ENCODE results near the gene PTCD2. TPM values are rescaled to one million over a fixed set of nuclear protein-coding genes. Genes with fewer than 3 reads are reported as not detected.
A peak's percentile ranks its signal among the peaks of the same experiment; 100 is the strongest.

Gene PTCD2
- total and polyA plus RNA-seq, 7 experiments from 2014 or later: 3.7 to 12.6 (median 6.0) TPM

GRCh38 chr5:72301557-72301956 lies 18.6 kb upstream of the PTCD2 start:
- Mint-ChIP-seq H3K36me3 (peaks cover 7 to 36% (median 21%) of the 10 kb centered on the region in 5 donors), H3K9me3 (no peaks in the 10 kb centered on the region), H3K27ac (no peak overlapping the region), H3K4me3 (no peak overlapping the region), H3K4me1 (peaks cover 25 to 53% (median 41%) of the 10 kb centered on the region in 7 donors), H3K27me3 (no peaks in the 10 kb centered on the region)
- Histone ChIP-seq H3K36me3 (ENCODE audit: control insufficient read depth in 2 of 3, insufficient read depth in 3 of 3, low read length in 3 of 3) (peaks cover 0 to 6% (median 0%) of the 10 kb centered on the region in 3 experiments), H3K27ac (ENCODE audit: low read depth, low read length) (no peak overlapping the region), H3K4me3 (ENCODE audit: low read length) (no peak overlapping the region), H3K4me1 (ENCODE audit: control insufficient read depth in 2 of 2, insufficient read depth in 2 of 2, low read length in 2 of 2) (peaks cover 0 to 4% of the 10 kb centered on the region in 2 donors), H3K9me3 (ENCODE audit: control insufficient read depth in 2 of 3, low read length in 3 of 3) (no peaks in the 10 kb centered on the region), H3K27me3 (ENCODE audit: control insufficient read depth in 2 of 2, insufficient read depth in 2 of 2, low read length in 2 of 2) (no peaks in the 10 kb centered on the region)
- POLR2A ChIA-PET: no interaction called here
- CTCF ChIA-PET: no interaction called here
- intact Hi-C loops (cut with micrococcal nuclease): loop anchor here in 1 of 2 donors (10.0 kb wide), 1 partner anchor 537 kb away; no protein-coding TSS in a partner anchor
- ATAC-seq (no peak), DNase-seq (no peak)

DNA sequence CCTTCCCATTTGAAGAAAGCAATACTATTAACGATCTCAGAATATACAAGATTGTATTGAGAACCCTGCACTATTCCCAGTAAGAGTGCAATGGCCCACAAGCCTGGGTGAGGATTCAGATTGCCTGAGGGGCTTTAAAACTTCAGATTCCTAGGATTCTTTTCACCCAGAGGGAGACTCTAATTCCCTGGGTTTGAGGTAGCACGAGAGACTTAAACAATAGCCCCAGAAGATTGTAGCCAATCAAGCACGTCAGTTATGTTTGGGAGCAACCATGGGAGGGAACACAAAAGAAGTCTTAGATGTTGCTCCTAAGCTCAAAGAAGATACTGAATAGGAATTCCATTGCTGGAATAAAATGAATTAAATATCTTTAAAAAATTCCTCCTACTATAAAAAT lies 18.0 kb upstream of the PTCD2 start:
- Mint-ChIP-seq H3K27me3 (no peaks in the 10 kb centered on the region), H3K36me3 (peaks cover 7 to 30% (median 21%) of the 10 kb centered on the region in 5 donors), H3K4me1 (peaks cover 26 to 53% (median 42%) of the 10 kb centered on the region in 7 donors), H3K9me3 (no peaks in the 10 kb centered on the region), H3K27ac (no peak overlapping the region), H3K4me3 (no peak overlapping the region)
- ChIA-PET POLR2A (no interaction called here), CTCF (interaction anchor here (1.2 kb wide), 1 partner anchor 19 kb away, joined by 9 read pairs; no protein-coding TSS in a partner anchor)
- Histone ChIP-seq H3K36me3 (ENCODE audit: control insufficient read depth in 2 of 3, insufficient read depth in 3 of 3, low read length in 3 of 3) (peaks cover 0 to 6% (median 0%) of the 10 kb centered on the region in 3 experiments), H3K4me3 (ENCODE audit: low read length) (no peak overlapping the region), H3K4me1 (ENCODE audit: control insufficient read depth in 2 of 2, insufficient read depth in 2 of 2, low read length in 2 of 2) (peaks cover 1 to 4% of the 10 kb centered on the region in 2 donors), H3K27me3 (ENCODE audit: control insufficient read depth in 2 of 2, insufficient read depth in 2 of 2, low read length in 2 of 2) (no peaks in the 10 kb centered on the region), H3K9me3 (ENCODE audit: control insufficient read depth in 2 of 3, low read length in 3 of 3) (no peaks in the 10 kb centered on the region), H3K27ac (ENCODE audit: low read depth, low read length) (no peak overlapping the region)
- no peak for ATAC-seq
- intact Hi-C loops (cut with micrococcal nuclease): loop anchor here in 1 of 2 donors (10.0 kb wide), 1 partner anchor 537 kb away; no protein-coding TSS in a partner anchor
- DNase-seq: no peak

DNA sequence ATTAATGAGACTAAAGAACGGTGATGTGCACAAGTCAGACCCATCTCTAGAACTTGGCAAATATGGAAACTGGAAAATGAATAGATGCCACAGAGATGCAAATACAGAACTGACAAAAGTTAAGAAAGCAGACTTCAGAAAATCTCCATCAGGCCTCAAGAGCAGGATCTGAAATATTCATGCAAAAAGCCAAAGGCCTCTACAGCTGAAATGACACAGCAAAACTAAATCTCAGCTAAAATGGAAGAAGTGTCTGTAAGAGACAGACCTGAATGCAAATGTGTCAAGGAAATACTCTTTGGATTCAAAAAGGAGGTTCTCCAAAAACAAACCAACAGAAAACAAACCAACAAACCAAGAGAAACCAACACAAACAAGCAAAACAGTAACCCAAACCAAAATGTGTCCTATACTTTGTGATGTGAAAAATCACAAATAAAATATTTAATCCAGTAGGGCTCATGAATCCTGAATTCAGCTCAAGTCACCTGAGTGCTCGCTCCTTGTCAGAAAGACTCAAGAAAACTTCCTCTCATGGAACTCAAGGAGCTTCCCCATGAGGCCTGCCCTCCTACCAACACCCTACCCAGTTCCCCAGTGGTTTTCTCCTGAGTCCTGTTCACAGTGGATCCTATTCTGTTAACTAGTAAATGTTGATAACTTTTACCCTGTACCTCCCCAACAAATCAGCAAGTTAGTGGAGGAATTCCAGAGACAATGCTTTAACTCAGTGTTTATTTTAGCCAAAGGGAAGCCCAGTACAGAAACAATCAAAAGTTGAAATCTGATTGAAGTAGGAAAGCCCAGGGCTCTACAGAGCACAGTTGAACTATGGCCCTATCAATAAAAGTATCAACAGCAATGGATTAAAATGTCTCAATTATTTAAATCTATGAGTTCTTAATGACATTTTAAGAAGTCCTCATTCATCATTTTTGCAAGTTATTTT lies 14.7 kb upstream of the PTCD2 start:
- H3K27me3 ChIP-seq (ENCODE audit: control insufficient read depth in 2 of 2, insufficient read depth in 2 of 2, low read length in 2 of 2): no peaks in the 10 kb centered on the region
- DNase-seq (no peak), ATAC-seq (no peak)
- Mint-ChIP-seq H3K4me1 (peaks cover 19 to 53% (median 41%) of the 10 kb centered on the region in 7 donors), H3K27me3 (no peaks in the 10 kb centered on the region), H3K9me3 (no peaks in the 10 kb centered on the region), H3K27ac (peak overlapping the region in 4 of 9 donors; percentile 2 to 37 (median 28)), H3K36me3 (peaks cover 4 to 14% (median 11%) of the 10 kb centered on the region in 5 donors), H3K4me3 (no peak overlapping the region)
- peaks cover 0 to 14% (median 0%) of the 10 kb centered on the region in 3 experiments for H3K36me3 ChIP-seq (ENCODE audit: control insufficient read depth in 2 of 3, insufficient read depth in 3 of 3, low read length in 3 of 3)
- H3K27ac ChIP-seq (ENCODE audit: low read depth, low read length): no peak overlapping the region
- H3K9me3 ChIP-seq (ENCODE audit: control insufficient read depth in 2 of 3, low read length in 3 of 3): no peaks in the 10 kb centered on the region
- H3K4me1 ChIP-seq (ENCODE audit: control insufficient read depth in 2 of 2, insufficient read depth in 2 of 2, low read length in 2 of 2): peaks cover 3 to 12% of the 10 kb centered on the region in 2 donors
- POLR2A ChIA-PET: interaction anchor here (1.8 kb wide), 1 partner anchor 15 kb away, joined by 8 read pairs; the partner anchor contains the start of genes MRPS27 and PTCD2
- H3K4me3 ChIP-seq (ENCODE audit: low read length): no peak overlapping the region
- intact Hi-C loops (cut with micrococcal nuclease): loop anchor here (5.0 to 10.0 kb wide), 8 partner anchors 512 to 1262 kb away; partner anchors contain the start of genes MCCC2 (in 2 of the 2), ANKRA2 (in 1 of the 2), BDP1 (in 1 of the 2) and BTF3 (in 1 of the 2)
- CTCF ChIA-PET: interaction anchor here (1.1 kb wide), 1 partner anchor 163 kb away, joined by 3 read pairs; no protein-coding TSS in a partner anchor

GRCh38 chr5:72307573-72307967 lies 12.6 kb upstream of the PTCD2 start:
- no peaks in the 10 kb centered on the region for H3K9me3 ChIP-seq (ENCODE audit: control insufficient read depth in 2 of 3, low read length in 3 of 3)
- no peaks in the 10 kb centered on the region for H3K27me3 ChIP-seq (ENCODE audit: control insufficient read depth in 2 of 2, insufficient read depth in 2 of 2, low read length in 2 of 2)
- peaks cover 0 to 20% (median 3%) of the 10 kb centered on the region in 3 experiments for H3K36me3 ChIP-seq (ENCODE audit: control insufficient read depth in 2 of 3, insufficient read depth in 3 of 3, low read length in 3 of 3)
- H3K27me3 Mint-ChIP-seq: no peaks in the 10 kb centered on the region
- H3K4me1 Mint-ChIP-seq: peaks cover 13 to 43% (median 32%) of the 10 kb centered on the region in 7 donors
- ATAC-seq (no peak), DNase-seq (no peak)
- peaks cover 3 to 12% of the 10 kb centered on the region in 2 donors for H3K4me1 ChIP-seq (ENCODE audit: control insufficient read depth in 2 of 2, insufficient read depth in 2 of 2, low read length in 2 of 2)
- H3K27ac ChIP-seq (ENCODE audit: low read depth, low read length): peak overlapping the region; percentile 95
- peak overlapping the region; percentile 78 to 94 (median 92) for H3K4me3 Mint-ChIP-seq
- H3K9me3 Mint-ChIP-seq: no peaks in the 10 kb centered on the region
- peak overlapping the region; percentile 93 for H3K4me3 ChIP-seq (ENCODE audit: low read length)
- intact Hi-C loops (cut with micrococcal nuclease): loop anchor here (5.0 to 10.0 kb wide), 8 partner anchors 510 to 1260 kb away; partner anchors contain the start of genes MCCC2 (in 2 of the 2), ANKRA2 (in 1 of the 2), BDP1 (in 1 of the 2) and BTF3 (in 1 of the 2)
- H3K36me3 Mint-ChIP-seq: peaks cover 4 to 21% (median 14%) of the 10 kb centered on the region in 5 donors
- CTCF ChIA-PET: interaction anchor here (0.9 to 4.0 kb wide), 3 partner anchors 8 to 168 kb away, joined by 3 to 40 read pairs (median 4); partner anchors contain the start of genes MRPS27 and PTCD2
- peak overlapping the region; percentile 84 to 97 (median 91) for H3K27ac Mint-ChIP-seq
- POLR2A ChIA-PET: interaction anchor here (4.3 kb wide), 1 partner anchor 12 kb away, joined by 39 read pairs; the partner anchor contains the start of genes MRPS27 and PTCD2

GRCh38 chr5:72307968-72308852 lies 12.0 kb upstream of the PTCD2 start:
- H3K9me3 ChIP-seq (ENCODE audit: control insufficient read depth in 2 of 3, low read length in 3 of 3): no peaks in the 10 kb centered on the region
- H3K27me3 ChIP-seq (ENCODE audit: control insufficient read depth in 2 of 2, insufficient read depth in 2 of 2, low read length in 2 of 2): no peaks in the 10 kb centered on the region
- peaks cover 3 to 12% of the 10 kb centered on the region in 2 donors for H3K4me1 ChIP-seq (ENCODE audit: control insufficient read depth in 2 of 2, insufficient read depth in 2 of 2, low read length in 2 of 2)
- Mint-ChIP-seq H3K9me3 (no peaks in the 10 kb centered on the region), H3K4me3 (peak overlapping the region; percentile 78 to 94 (median 92)), H3K27me3 (no peaks in the 10 kb centered on the region), H3K4me1 (peaks cover 9 to 38% (median 29%) of the 10 kb centered on the region in 7 donors), H3K27ac (peak overlapping the region; percentile 84 to 97 (median 91)), H3K36me3 (peaks cover 7 to 23% (median 12%) of the 10 kb centered on the region in 5 donors)
- intact Hi-C loops (cut with micrococcal nuclease): loop anchor here (1.0 to 10.0 kb wide), 17 partner anchors 12 to 1259 kb away; partner anchors contain the start of genes BDP1 (in 2 of the 2), MCCC2 (in 2 of the 2), MRPS27 (in 2 of the 2) and PTCD2 (in 2 of the 2)
- H3K27ac ChIP-seq (ENCODE audit: low read depth, low read length): peak overlapping the region; percentile 95
- ATAC-seq (peak; percentile 98), DNase-seq (peak; percentile 91 to 97 (median 95))
- H3K36me3 ChIP-seq (ENCODE audit: control insufficient read depth in 2 of 3, insufficient read depth in 3 of 3, low read length in 3 of 3): peaks cover 0 to 20% (median 3%) of the 10 kb centered on the region in 3 experiments
- ChIA-PET CTCF (interaction anchor here (0.6 to 4.0 kb wide), 6 partner anchors 9 to 288 kb away, joined by 3 to 40 read pairs (median 4); partner anchors contain the start of genes MRPS27 and PTCD2), POLR2A (interaction anchor here (0.7 to 4.3 kb wide), 3 partner anchors 9 to 833 kb away, joined by 3 to 39 read pairs (median 3); partner anchors contain the start of genes MRPS27 and PTCD2)
- H3K4me3 ChIP-seq (ENCODE audit: low read length): peak overlapping the region; percentile 93
